ENCODE results near the gene PIAS1.
"Not testable (repeated sequence)": the region's sequence is repeated elsewhere in the genome, so short reads cannot be mapped to it uniquely, and the experiment has no call there.

Gene PIAS1

GRCh38 chr15:68053701-68054627 is at the start of gene PIAS1:
Gene PIAS1 (plus strand): TSS chr15:68054315. CDS start chr15:68054327, 12 bp downstream.
- peak; percentile 90 for DNase-seq

- not testable (repeated sequence) for DNase-seq
Observed at GRCh38 chr15:68007642-68008041, 46.5 kb upstream of the PIAS1 start.

GRCh38 chr15:68010361-68011153 is 43.6 kb upstream of the PIAS1 start:
- DNase-seq = no peak

- no peak for DNase-seq
Observed at GRCh38 chr15:68012911-68013310, 41.2 kb upstream of the PIAS1 start.

GRCh38 chr15:68014219-68014618 is 39.9 kb upstream of the PIAS1 start:
- no peak for DNase-seq

GRCh38 chr15:68015244-68015643 is 38.9 kb upstream of the PIAS1 start:
- DNase-seq = no peak

- DNase-seq = no peak
Observed at GRCh38 chr15:68017201-68017600, 36.9 kb upstream of the PIAS1 start.

- DNase-seq = no peak
Observed at GRCh38 chr15:68018797-68019444, 35.2 kb upstream of the PIAS1 start.

- DNase-seq = no peak
Observed at GRCh38 chr15:68019814-68020525, 34.1 kb upstream of the PIAS1 start.

- DNase-seq = no peak
Observed at GRCh38 chr15:68020685-68021084, 33.4 kb upstream of the PIAS1 start.

- no peak for DNase-seq
Observed at GRCh38 chr15:68022061-68022460, 32.1 kb upstream of the PIAS1 start.

GRCh38 chr15:68023307-68024101 is 30.6 kb upstream of the PIAS1 start:
- no peak for DNase-seq

- DNase-seq = no peak
Observed at GRCh38 chr15:68025835-68026424, 28.2 kb upstream of the PIAS1 start.

- DNase-seq = no peak
Observed at GRCh38 chr15:68027388-68027787, 26.7 kb upstream of the PIAS1 start.

GRCh38 chr15:68028137-68028887 is 25.8 kb upstream of the PIAS1 start:
- DNase-seq = no peak

- no peak for DNase-seq
Observed at GRCh38 chr15:68028888-68029207, 25.3 kb upstream of the PIAS1 start.

GRCh38 chr15:68029959-68030358 is 24.2 kb upstream of the PIAS1 start:
- no peak for DNase-seq

GRCh38 chr15:68031404-68031803 is 22.7 kb upstream of the PIAS1 start:
- DNase-seq = no peak

- DNase-seq = no peak
Observed at GRCh38 chr15:68032672-68033071, 21.4 kb upstream of the PIAS1 start.

- no peak for DNase-seq
Observed at GRCh38 chr15:68034081-68034480, 20.0 kb upstream of the PIAS1 start.

Measured in HCEC 1CT (cell line).